Gastrocnemius medialis (tissue), 4 donors: ENCODE measurements around the gene TMEM181.

Source experiments
- CTCF ChIP-seq, 5 experiments: fragments of 450-650 bp in 3 of 5; fragments of 200-600 bp in 2 of 5; sonication (generic) in 2 of 5; IDR thresholded peaks in 4 of 5; conservative IDR thresholded peaks in 1 of 5; 1 replicate in 4 of 5; 2 replicates in 1 of 5; pipeline ENCODE4 v1.5.1; 2016 to 2019; ENCODE audit warnings: antibody characterized with exemption in 5 of 5, mild to moderate bottlenecking in 3 of 5, moderate library complexity in 3 of 5
- POLR2A ChIP-seq, 2 donors: fragments of 450-650 bp; IDR thresholded peaks; one replicate each; pipeline ENCODE4 v1.6.1; 2017; ENCODE audit warnings: antibody characterized with exemption in 2 of 2, mild to moderate bottlenecking in 2 of 2, moderate library complexity in 2 of 2

- TF ChIP-seq CTCF (IDR thresholded peaks at IDR 0.05 in 4 of 5, conservative IDR thresholded peaks at IDR 0.05 in 1 of 5) (no peak), POLR2A (IDR thresholded peaks at IDR 0.05) (no peak)
Observed at GRCh38 chr6:158514176-158514575, 45.7 kb upstream of the TMEM181 start.
